Stimulated activated CD8-positive, alpha-beta memory T cell treated with anti-CD3 and anti-CD28 coated beads, Interleukin-15, amount 100 ng/mL, for 4 hours (primary cell): ENCODE measurements around the gene SLC16A1.

Experiments
- DNase-seq, 2 donors: peaks; one replicate each; pipeline ENCODE4 v3.0.0-alpha.2; 2020; ENCODE audit warnings: low read depth in 2 of 2

The SLC16A1 gene

DNA sequence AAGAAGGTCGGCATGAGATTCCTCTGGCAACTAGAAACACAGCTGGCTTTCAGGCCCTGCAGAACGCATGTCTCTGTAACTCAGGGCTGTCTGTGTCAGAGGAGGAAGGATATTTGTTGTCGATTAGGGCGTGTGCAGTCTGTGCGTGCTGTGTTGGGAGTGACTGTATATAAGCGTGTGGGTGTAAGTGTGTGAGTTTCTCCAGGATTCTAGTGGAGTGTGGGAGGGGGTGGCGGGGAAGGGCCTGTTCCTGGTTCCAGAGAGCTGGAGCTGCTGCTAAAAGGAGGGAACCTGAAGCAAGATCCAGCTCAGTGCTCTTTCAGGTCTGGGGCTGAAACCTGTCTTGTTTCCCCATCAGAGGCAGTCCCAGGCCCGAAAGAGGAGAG lies 74.3 kb downstream of the SLC16A1 start:
- DNase-seq: no peak

DNA sequence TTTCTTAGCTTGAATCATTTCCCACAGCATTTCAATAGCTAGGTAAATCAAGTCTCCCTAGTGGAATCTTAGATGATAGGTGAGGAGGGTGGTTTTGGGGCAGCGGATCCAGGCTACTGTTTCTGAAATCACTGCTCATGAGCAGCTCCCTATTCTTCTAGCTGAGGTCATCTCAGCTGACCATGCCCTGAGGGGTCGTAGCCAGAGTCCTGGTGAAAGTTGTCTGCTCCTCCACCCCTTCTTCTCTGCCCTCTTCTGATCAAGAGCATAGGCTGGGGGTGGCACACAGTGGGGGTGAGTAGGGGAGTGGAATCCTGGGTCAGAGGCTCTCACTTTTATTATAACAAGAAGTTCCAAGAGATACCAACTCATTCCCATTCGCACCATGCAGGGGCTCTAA lies 76.2 kb downstream of the SLC16A1 start:
- DNase-seq: no peak

DNA sequence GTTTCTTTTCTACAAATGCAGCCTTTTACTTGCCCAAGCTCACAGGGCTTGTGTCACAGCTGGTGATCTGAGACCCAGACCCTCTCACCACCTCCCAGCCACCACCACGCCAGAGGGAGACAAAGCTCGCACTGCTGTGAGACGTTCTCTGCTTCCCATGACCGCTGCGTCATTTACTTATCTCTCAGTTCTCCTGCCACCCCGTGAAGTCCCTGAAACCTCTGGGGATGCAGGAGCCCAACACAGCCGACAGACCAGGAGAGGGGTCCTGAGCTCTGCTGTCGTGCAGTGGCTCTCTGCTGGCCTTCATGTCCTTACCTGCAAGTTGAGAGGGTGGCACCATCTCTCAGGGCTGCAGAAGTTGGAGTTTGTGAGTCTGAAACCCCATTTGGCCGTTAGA lies 77.7 kb downstream of the SLC16A1 start:
- no peak for DNase-seq

DNA sequence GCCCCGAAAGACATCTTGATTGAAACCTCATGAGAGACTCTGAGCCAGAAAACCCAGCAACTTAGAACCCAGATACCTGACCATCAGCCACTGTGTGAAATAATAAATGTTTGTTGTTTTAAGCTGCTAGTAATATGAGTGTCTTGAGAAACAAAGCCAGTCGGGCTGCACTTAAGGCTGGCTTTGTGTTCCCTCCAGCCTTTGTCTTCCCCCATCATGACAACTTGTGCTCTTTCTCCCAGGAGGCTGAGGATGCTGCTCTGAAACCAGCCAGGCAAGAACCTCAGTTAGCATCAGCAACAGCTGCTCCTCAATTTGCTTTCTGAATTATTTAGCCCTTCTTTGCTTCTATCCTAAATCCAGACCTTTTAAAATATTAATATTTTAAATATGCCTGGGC lies 78.2 kb downstream of the SLC16A1 start:
- no peak for DNase-seq

DNA sequence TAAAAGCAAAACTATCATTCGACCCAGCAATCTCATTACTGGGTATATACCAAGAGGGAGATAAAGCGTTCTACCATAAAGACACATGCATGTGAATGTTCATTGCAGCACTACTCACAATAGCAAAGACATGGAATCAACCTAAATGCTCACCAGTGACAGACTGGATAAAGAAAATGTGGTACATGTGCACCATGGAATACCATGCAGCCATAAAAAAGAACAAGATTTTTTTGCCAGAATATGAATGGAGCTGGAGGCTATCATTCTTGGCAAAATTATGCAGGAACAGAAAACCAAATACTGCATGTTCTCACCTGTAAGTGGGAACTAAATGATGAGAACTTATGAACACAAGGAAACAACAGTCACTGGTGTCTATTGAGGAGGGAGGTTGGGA lies 79.7 kb downstream of the SLC16A1 start:
- no peak for DNase-seq

DNA sequence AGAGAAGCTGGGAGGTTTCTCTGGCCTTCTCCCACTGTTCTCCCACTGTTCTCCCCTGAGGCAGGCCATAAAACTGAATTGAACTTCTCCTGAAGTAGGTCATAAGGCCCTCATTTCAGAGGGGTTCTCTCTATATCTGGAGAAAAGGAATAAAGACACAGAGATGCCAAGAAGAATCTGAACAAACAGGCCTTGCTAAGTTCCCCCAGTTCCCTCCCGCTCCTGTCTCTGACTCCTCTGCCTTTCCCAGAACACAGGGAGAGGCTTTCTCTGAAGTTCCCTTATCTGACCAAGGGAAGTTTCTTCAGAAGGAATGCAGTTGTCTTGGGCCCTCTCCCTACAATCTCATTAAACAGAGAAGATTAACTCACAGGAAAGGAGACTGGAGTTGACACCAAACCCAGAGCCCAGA lies 83.4 kb downstream of the SLC16A1 start:
- DNase-seq: no peak

DNA sequence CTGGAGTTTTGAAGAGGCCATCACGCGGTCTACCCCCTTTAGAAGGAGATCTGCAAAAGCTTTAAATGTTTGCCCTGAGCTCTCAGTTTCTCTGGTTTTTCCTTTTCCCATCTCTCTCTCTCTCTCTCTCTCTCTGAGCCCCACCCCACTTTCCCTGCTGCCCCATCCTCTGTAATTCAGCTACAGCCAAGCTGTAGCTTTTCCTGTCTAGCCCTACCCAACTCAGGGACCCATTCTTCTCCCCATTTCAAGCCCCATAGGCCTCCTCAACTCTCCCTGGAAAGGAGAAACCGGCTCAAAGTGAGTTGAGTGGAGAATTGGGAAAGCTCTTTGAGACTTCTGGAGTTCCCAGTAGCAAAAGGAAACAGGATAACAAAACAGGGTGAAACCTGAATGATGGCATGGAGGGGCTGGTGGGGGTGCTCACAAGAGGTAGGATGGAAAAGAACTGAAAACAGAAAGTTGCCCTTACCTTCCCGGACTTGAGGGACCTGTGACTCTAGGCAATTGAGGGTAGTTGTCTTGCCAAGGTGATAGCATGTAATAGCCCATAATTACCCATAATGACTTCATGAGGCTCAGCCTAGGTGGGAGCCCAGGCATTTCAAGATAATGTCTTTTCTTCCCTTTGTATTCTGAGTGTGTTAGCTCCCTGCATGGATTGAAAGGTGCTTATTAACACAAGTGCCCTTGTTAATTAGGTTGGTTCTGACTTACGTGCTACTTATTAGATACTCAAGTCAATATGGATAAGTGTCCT lies 84.9 kb downstream of the SLC16A1 start:
- no peak for DNase-seq

DNA sequence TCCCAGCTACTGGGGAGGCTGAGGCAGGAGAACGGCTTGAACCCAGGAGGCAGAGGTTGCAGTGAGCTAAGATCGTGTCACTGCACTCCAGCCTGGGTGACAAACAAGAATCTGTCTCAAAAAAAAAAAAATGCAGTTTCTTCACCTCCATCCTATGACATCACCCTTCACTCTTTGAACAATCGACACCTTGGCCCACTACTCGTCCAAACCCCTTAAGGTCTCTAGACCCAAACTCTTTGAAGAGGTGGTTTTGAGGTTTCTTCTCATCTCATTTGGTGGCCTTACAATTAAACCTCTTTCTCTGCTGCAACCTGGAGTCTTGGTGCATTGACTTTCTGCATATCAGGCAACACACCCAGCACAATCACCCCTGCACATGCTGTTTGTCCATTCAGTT lies 86.1 kb downstream of the SLC16A1 start:
- DNase-seq: no peak

DNA sequence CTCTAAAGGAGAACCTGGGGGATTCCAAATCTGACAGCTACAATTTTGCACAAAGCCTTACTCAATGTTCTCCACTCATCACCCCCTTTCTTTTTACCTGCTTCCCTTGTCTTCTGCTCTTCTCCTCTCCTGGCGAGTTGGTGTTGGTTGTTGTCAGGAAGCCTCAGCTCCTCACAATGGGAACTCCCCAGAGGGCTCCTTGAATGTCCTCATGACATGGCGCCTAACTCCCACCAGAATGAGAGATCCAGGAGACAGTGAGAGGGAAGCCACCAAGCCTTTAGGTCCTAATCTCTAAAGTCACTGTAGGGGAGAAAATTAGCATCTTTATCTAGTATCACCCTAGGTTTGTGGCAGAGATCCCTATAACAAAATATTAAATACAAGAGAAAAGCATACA lies 87.8 kb downstream of the SLC16A1 start:
- DNase-seq: no peak

DNA sequence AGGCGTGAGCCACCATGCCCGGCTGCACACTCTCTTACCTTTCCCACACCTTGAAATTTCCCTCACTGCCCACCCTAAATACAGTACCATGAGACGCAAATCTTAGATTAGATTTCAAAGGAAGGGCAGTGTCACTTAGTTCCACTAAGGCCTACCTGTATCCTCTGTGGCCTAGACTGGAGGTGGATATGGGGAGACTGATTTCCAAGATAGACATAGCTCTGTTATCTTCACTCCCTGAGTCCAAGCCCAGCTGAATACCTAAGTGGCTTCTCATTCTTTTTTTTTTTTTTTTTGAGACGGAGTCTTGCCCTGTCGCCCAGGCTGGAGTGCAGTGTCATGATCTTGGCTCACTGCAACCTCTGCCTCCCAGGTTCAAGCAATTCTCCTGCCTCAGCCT lies 89.0 kb downstream of the SLC16A1 start:
- no peak for DNase-seq

DNA sequence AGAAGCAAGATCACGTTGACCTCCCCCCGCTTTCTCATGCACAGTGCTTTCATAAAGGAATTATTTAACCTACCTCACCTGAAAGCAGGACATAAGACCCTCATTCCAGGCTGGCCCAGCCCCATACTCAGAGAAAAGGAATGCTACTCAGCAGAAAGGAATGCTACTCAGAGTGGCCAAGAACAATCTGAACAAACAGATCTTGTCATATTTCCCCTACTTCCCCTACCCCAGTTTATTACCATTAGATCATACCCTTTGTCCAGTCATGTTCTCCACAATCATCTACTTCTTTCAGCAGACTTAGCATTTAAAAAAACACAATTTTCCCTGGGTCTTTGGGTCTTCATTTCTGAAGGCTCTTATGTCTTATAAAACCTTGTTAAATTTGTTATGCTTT lies 89.8 kb downstream of the SLC16A1 start:
- no peak for DNase-seq

DNA sequence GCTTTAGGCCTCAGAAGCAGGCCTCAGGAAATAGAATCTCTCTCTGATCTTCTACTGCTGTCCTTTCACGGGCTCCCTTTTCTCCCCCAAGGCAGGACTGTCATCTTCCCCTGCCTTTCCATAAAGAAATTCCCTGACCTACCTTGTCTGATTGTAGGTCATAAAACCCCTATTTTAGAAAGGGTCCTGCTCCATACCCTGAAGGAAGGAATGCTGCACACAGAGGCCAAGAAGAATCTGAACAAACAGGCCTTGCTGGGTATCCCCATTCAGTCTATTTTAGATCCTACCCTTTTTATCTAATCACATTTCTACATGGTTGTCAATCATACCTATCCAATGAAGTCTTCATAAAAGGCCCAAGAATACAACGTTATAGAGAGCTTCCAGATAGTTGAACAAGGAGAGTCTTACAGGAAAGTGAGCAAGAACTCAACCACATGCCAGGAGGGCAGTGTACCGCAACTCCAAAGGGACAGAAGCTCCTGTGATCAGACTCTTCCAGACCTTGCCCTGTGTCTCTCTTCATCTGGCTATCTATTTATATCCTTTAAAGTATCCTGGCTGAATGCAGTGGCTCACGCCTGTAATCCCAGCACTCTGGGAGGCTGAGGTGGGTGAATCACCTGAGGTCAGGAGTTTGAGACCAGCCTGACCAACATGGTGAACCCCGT lies 93.1 kb downstream of the SLC16A1 start:
- no peak for DNase-seq
